Karpas-422 (cell line): ENCODE results near the gene CNTN1. TPM values are rescaled to one million over a fixed set of nuclear protein-coding genes. Genes with fewer than 3 reads are reported as not detected.
A peak's percentile ranks its signal among the peaks of the same experiment; 100 is the strongest.

Experiments used
- DNase-seq: peaks from one replicate; pipeline ENCODE4 v3.0.0-alpha.2; 2015
- H2AFZ ChIP-seq: fragments of 200-600 bp; sonication (generic); 2 replicates; pipeline ENCODE4 v1.6.1; 2014; ENCODE audit warnings: antibody characterized with exemption, low read length, mixed read lengths
- H3K27ac ChIP-seq: fragments of 200-600 bp; sonication (generic); 2 replicates; pipeline ENCODE4 v1.5.1; 2014; ENCODE audit warnings: mild to moderate bottlenecking, low read length, moderate library complexity
- H3K27me3 ChIP-seq: fragments of 200-600 bp; sonication (generic); 2 replicates; pipeline ENCODE4 v1.6.1; 2014; ENCODE audit warnings: low read length, mixed read lengths
- H3K36me3 ChIP-seq: fragments of 200-600 bp; sonication (generic); 2 replicates; pipeline ENCODE4 v1.6.1; 2014; ENCODE audit warnings: low read length, mixed read lengths; ENCODE audit not compliant: insufficient read depth
- H3K4me1 ChIP-seq: fragments of 200-600 bp; sonication (generic); 2 replicates; pipeline ENCODE4 v1.6.1; 2014; ENCODE audit warnings: mild to moderate bottlenecking, low read length, mixed read lengths
- H3K4me2 ChIP-seq: fragments of 200-600 bp; sonication (generic); 2 replicates; pipeline ENCODE4 v1.6.1; 2014; ENCODE audit warnings: low read length, low read depth, mild to moderate bottlenecking; ENCODE audit not compliant: poor library complexity, severe bottlenecking
- H3K4me3 ChIP-seq: fragments of 200-600 bp; sonication (generic); 2 replicates; pipeline ENCODE4 v1.5.1; 2014; ENCODE audit warnings: mild to moderate bottlenecking, antibody characterized with exemption, low read length, mixed read lengths
- H3K79me2 ChIP-seq: fragments of 200-600 bp; sonication (generic); 2 replicates; pipeline ENCODE4 v1.6.1; 2014; ENCODE audit warnings: mild to moderate bottlenecking, low read length, mixed read lengths
- H3K9ac ChIP-seq: fragments of 200-600 bp; sonication (generic); 2 replicates; pipeline ENCODE4 v1.6.0; 2014; ENCODE audit warnings: low read length
- H3K9me2 ChIP-seq: fragments of 200-600 bp; sonication (generic), shearing (Covaris generic); replicated peaks from 2 replicates; pipeline ENCODE4 v1.6.0; 2014; ENCODE audit warnings: mild to moderate bottlenecking, low read length, moderate library complexity; ENCODE audit not compliant: insufficient read depth
- H3K9me3 ChIP-seq: fragments of 300-700, 200-600 bp; sonication (generic); 2 replicates; pipeline ENCODE4 v1.6.1; 2014; ENCODE audit warnings: low read length, mixed read lengths
- H4K20me1 ChIP-seq: fragments of 200-600 bp; sonication (generic); 2 replicates; pipeline ENCODE4 v1.6.1; 2014; ENCODE audit warnings: mild to moderate bottlenecking, antibody characterized with exemption, low read length, low read depth; ENCODE audit not compliant: insufficient read depth
- total RNA-seq: library from RNA; depleted of rRNA; stranded (reverse); fragments of >200 nt; shearing (Covaris generic); gene quantifications from 2 replicates; pipeline ENCODE4 v1.2.3, GENCODE V29; 2014; ENCODE audit warnings: low replicate concordance

The CNTN1 gene
- total RNA-seq, 1 experiment from 2014 or later: not detected

DNA sequence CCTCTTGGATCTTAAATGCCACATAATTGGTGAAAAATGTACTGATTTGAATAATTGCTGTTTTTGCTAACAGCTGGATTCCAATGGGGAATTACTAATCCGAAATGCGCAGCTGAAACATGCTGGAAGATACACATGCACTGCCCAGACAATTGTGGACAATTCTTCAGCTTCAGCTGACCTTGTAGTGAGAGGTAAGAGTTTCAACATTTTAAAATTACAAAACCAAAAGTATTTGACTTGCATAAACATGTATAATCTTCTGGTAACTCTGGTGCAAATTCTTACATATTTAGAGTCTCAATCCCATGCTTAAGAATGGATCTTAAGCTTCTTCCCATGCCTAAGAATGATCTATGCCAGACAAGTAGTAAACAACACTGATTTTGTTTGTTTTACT is 266.8 kb downstream of the CNTN1 start:
- H3K36me3 ChIP-seq: no peaks in the 10 kb centered on the region
- no peaks in the 10 kb centered on the region; the same call in 1 of the 2 replicates for H3K4me1 ChIP-seq
- no peaks in the 10 kb centered on the region for H3K9me2 ChIP-seq
- no peak overlapping the region for H2AFZ ChIP-seq
- no peaks in the 10 kb centered on the region for H3K27me3 ChIP-seq
- H3K9me3 ChIP-seq: no peaks in the 10 kb centered on the region
- no peak overlapping the region for H3K27ac ChIP-seq
- no peak for DNase-seq
- no peak overlapping the region for H3K9ac ChIP-seq
- H3K79me2 ChIP-seq: no peaks in the 10 kb centered on the region
- H4K20me1 ChIP-seq: no peaks in the 10 kb centered on the region
- H3K4me2 ChIP-seq: no peak overlapping the region
- no peak overlapping the region for H3K4me3 ChIP-seq

DNA sequence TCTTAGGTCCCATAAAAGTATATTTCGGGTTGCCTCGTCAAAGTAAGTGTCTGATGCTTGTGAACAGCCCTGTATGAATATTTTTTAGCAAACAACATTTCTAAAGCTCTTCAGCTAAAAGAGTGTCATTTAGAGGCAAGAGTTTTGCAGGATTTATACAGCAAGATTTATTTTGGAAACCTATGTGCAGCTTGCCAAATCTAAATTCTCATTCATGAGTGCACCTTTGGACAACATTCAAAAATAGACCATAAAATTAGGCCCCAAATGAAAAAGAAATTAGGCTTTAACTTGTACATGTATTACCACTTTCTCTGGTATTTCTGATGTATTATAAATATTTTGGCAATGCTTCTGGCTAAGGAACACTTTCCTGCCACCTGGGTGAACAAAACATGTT is 271.5 kb downstream of the CNTN1 start:
- Histone ChIP-seq H3K4me2 (no peak overlapping the region), H3K9ac (no peak overlapping the region), H3K27me3 (no peaks in the 10 kb centered on the region), H3K9me3 (no peaks in the 10 kb centered on the region), H3K9me2 (no peaks in the 10 kb centered on the region), H3K27ac (no peak overlapping the region), H3K36me3 (no peaks in the 10 kb centered on the region), H3K4me1 (peaks cover 2% of the 10 kb centered on the region; the same call in 1 of the 2 replicates), H3K79me2 (no peaks in the 10 kb centered on the region), H3K4me3 (no peak overlapping the region), H2AFZ (no peak overlapping the region), H4K20me1 (no peaks in the 10 kb centered on the region)
- no peak for DNase-seq

DNA sequence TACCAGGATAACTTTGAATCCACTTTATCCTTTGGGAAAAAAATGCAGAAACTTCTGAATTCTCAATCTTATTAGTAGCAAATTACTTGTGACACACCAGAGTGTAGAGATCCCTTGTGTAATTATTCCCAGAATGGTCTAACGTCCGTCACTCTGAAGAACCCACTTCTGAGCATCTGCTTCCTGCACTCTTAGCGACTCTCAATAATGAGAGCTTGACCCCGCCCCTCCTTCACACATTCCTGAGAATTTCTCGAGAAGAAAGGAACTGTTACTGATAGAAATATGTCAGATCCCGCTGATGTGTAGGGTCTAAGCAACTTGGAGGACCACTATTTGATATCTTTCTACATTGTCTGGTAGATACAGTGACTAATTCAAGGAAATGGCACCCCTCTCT is 277.6 kb downstream of the CNTN1 start:
- Histone ChIP-seq H3K27me3 (no peaks in the 10 kb centered on the region), H3K9ac (no peak overlapping the region), H3K9me3 (no peaks in the 10 kb centered on the region), H4K20me1 (no peaks in the 10 kb centered on the region), H3K4me1 (peaks cover 25% of the 10 kb centered on the region), H3K79me2 (no peaks in the 10 kb centered on the region), H3K36me3 (no peaks in the 10 kb centered on the region), H3K4me2 (peak overlapping the region; percentile 18), H3K9me2 (no peaks in the 10 kb centered on the region), H3K4me3 (no peak overlapping the region), H2AFZ (peak overlapping the region; percentile 60; the same call in 1 of the 2 replicates), H3K27ac (no peak overlapping the region)
- DNase-seq: no peak

DNA sequence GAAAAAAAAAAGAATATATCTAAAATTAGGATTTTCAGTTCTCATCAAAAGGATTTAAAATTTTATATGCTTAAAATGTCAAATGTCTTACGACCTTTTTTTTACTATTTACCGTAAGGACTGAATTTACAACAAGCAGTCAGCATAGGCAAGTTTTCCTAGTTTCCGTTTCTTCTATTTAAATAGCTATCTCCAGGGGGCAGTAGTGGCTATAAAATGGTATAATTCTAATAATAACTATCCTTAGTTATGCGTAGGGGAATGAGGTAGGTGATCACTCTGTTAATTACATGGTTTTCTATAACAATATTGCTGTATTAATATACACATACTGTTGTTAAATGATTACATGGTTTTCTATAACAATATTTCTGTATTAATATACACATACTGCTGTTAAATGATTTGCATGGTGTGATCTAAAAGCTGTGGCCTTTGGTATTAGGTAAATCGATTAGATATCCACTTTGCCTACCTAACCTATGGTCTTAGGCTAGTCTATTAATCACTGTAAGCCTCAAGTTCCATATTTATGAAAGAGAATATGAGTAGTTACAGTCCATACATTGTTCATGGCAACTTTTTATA is 278.2 kb downstream of the CNTN1 start:
- Histone ChIP-seq H3K27me3 (no peaks in the 10 kb centered on the region), H3K9ac (no peak overlapping the region)

GRCh38 chr12:40971911-40972310 is 279.7 kb downstream of the CNTN1 start:
- Histone ChIP-seq H3K9me3 (no peaks in the 10 kb centered on the region), H3K9me2 (no peaks in the 10 kb centered on the region), H3K27ac (no peak overlapping the region), H3K79me2 (no peaks in the 10 kb centered on the region), H4K20me1 (no peaks in the 10 kb centered on the region), H3K4me2 (no peak overlapping the region), H3K4me1 (peaks cover 36% of the 10 kb centered on the region), H3K36me3 (no peaks in the 10 kb centered on the region), H3K27me3 (no peaks in the 10 kb centered on the region), H3K4me3 (no peak overlapping the region), H3K9ac (no peak overlapping the region), H2AFZ (no peak overlapping the region)
- DNase-seq: no peak

More for the DNA sequence above, 278.2 kb downstream of the CNTN1 start:
- Histone ChIP-seq H4K20me1 (no peaks in the 10 kb centered on the region), H3K4me1 (peaks cover 27% of the 10 kb centered on the region), H3K4me3 (no peak overlapping the region), H2AFZ (0 out of 2 replicates have a peak overlapping the region, but pooled peaks have one; percentile 48), H3K79me2 (no peaks in the 10 kb centered on the region), H3K9me2 (no peaks in the 10 kb centered on the region), H3K4me2 (peak overlapping the region; percentile 18), H3K9me3 (no peaks in the 10 kb centered on the region), H3K36me3 (no peaks in the 10 kb centered on the region), H3K27ac (no peak overlapping the region)
- DNase-seq: peak; percentile 79

- H3K27me3 ChIP-seq: no peaks in the 10 kb centered on the region
- no peak for DNase-seq
- H3K9ac ChIP-seq: no peak overlapping the region
- no peak overlapping the region for H3K4me3 ChIP-seq
- no peaks in the 10 kb centered on the region for H3K9me3 ChIP-seq
- H3K4me2 ChIP-seq: no peak overlapping the region
- no peaks in the 10 kb centered on the region for H3K36me3 ChIP-seq
- no peaks in the 10 kb centered on the region for H3K9me2 ChIP-seq
- no peak overlapping the region for H3K27ac ChIP-seq
- H3K79me2 ChIP-seq: no peaks in the 10 kb centered on the region
- peak overlapping the region; percentile 64; the same call in 1 of the 2 replicates for H2AFZ ChIP-seq
- H4K20me1 ChIP-seq: no peaks in the 10 kb centered on the region
- peaks cover 11% of the 10 kb centered on the region for H3K4me1 ChIP-seq
These were observed 284.3 kb downstream of the CNTN1 start for GRCh38 chr12:40976546-40976945.

DNA sequence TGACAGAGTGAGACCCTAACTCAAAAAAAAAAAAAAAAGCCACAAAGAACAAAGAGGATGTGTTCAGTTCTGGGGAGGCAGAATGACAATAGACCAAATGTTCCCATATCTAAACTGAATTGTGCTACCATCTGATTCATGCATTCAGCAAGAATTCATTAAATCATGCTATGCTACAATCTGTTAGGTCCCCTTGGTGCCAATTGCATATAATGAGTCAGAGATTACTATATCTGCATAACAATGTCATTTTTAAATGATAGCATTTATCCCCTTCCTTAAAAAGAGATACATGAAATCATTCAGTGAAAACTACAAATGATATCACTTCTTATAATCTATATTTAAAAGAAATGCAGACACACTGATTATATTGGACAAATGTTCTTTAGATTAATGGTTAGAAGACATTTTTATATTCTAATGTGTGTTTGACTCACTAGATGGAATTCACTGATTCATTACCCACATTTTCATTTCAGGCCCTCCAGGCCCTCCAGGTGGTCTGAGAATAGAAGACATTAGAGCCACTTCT is 288.3 kb downstream of the CNTN1 start:
- Histone ChIP-seq H3K9me2 (no peaks in the 10 kb centered on the region), H3K79me2 (no peaks in the 10 kb centered on the region), H4K20me1 (no peaks in the 10 kb centered on the region), H3K27ac (no peak overlapping the region), H3K4me2 (no peak overlapping the region), H3K4me1 (peaks cover 8% of the 10 kb centered on the region), H3K9me3 (no peaks in the 10 kb centered on the region), H2AFZ (0 out of 2 replicates have a peak overlapping the region, but pooled peaks have one; percentile 23), H3K9ac (no peak overlapping the region), H3K27me3 (no peaks in the 10 kb centered on the region), H3K36me3 (no peaks in the 10 kb centered on the region), H3K4me3 (no peak overlapping the region)
- no peak for DNase-seq

DNA sequence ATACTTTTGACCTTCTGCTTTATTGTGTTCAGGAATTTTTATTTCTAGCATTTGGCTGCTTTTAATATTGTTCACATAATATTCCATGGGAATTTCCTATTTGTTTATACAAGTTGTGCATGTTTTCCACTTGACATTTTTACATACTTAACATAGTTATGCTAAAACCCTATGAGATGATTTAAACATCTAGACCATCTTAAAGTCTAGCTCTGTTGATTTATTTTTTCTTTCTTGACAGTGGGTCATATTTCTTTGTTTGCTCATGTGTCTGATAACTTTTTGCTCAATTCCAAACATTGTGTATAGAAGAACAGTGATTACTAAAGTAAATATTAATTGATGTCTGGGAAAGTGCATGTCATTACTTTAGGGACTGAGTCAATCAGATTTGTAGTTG is 293.8 kb downstream of the CNTN1 start:
- H3K9me2 ChIP-seq: no peaks in the 10 kb centered on the region
- H4K20me1 ChIP-seq: no peaks in the 10 kb centered on the region
- no peaks in the 10 kb centered on the region for H3K36me3 ChIP-seq
- H3K27me3 ChIP-seq: no peaks in the 10 kb centered on the region
- DNase-seq: no peak
- H3K4me2 ChIP-seq: no peak overlapping the region
- H2AFZ ChIP-seq: no peak overlapping the region
- H3K9me3 ChIP-seq: no peaks in the 10 kb centered on the region
- H3K79me2 ChIP-seq: no peaks in the 10 kb centered on the region
- no peak overlapping the region for H3K4me3 ChIP-seq
- peaks cover 18% of the 10 kb centered on the region for H3K4me1 ChIP-seq
- H3K27ac ChIP-seq: no peak overlapping the region
- no peak overlapping the region for H3K9ac ChIP-seq
